NCI-H2196 (cell line): ENCODE measurements around the gene FCHO1.
"Not testable (repeated sequence)": the region's sequence is repeated elsewhere in the genome, so short reads cannot be mapped to it uniquely, and the experiment has no call there.

Experiments used
- DNase-seq: peaks from one replicate; lab custom pipeline; 2025; ENCODE audit not compliant: unreplicated experiment; lab: John Stamatoyannopoulos, UW

FCHO1 gene

DNA sequence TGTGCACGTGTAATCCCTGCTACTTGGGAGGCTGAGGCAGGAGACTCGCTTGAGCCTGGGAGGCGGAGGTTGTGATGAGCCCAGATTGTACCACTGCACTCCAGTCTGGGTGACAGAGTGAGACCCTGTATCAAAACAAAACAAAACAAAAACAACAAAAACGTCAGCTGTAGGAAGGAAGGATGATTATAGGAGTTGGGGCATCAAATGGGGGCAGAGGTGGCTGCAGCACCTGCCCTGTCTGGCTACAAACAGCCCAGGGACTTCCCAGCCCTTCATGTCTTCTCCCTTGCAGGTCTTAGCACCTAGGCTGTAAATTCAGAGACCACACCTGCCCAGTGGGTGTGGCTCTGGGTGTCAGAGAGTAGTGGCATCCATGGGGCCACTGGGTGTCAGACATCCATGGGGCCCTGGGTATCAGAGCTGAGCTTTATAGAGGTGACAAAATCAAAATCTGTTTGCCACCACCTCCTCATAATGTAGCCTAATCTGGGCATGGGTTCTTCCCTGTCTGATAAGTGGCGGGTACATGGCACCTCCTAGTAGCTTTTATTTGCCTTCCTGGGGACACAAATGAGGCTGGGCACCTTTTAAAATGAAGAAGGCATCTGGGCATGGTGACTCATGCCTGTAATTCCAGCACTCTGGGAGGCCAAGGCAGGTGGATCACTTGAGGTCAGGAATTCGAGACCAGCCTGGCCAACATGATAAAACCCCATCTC, 38.9 kb downstream of the FCHO1 start:
- no peak for DNase-seq

DNA sequence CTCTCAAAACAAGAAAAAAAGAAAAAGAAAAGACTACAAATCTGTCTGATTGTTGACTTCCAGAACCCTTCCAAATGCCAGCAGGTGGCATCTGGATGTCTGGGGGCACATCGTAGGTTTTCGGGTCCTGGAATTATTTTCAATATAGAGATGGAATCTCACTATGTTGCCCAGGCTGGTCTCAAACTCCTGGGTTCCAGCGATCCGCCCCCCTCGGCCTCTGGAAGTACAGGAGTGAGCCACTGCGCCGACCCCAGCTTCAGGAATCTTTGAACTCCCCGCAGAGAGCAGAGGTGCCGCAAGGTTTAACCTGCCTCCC, 43.1 kb downstream of the FCHO1 start:
- no peak for DNase-seq

DNA sequence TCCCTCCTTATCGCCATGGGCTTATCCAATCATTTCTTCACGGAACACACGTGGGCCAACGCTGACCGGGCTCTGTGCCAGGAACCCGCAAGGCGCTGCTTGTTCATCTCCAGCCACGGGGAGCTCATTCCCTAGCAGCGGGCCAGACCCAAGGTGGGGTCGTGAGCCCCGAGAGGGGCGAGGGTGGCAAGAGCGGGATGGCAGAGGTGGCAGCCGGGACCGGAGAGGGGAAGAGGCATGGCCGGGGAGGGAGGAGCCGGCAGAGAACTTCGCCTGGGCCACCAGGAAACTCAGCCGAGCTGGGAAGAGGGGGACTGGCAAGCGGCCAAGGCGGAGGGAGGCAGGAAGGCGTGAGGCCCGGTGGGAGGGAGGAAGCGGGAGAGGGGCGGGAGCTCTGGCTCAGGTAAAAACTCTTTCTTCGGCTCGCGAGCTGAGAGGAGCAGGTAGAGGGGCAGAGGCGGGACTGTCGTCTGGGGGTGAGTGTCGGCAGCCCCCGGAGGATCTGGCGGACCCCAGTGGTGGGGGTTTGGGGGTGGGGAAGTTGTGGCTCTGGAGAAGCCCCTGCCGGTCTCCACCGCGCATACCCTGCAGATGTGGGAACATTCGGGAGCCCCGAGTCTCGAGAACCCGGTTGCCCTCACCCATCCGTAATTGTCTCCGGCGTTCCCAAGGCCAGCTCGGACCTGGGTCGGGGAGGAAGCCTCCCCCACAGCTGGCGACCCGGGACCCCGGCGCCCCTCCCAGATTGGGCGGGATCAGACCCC, 43.6 kb downstream of the FCHO1 start, which contains the start of gene B3GNT3:
TSS of gene B3GNT3 (plus strand) at position 408 of the 764 bp plus-strand sequence. CDS start 12,670 bp downstream, outside the sequence.
- peak; percentile 66 for DNase-seq

DNA sequence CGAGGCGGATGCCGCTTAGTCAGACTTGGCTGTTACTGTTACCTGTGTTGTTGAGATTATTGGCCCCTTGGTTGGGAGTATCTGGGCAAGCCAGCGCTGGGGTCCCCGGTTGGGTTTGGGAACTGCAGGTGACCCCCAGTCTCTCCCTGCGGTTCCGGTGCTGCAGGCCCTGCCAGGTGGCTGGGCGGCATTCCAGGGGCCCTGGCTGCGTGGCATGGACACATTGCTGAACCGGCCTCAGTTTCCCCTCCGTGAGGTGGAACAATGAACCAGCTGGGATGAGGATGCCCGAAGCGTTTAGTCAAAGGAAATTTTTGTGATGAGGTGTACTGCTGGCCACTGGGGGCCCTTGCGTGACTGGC, 44.2 kb downstream of the FCHO1 start:
- DNase-seq, result no peak

DNA sequence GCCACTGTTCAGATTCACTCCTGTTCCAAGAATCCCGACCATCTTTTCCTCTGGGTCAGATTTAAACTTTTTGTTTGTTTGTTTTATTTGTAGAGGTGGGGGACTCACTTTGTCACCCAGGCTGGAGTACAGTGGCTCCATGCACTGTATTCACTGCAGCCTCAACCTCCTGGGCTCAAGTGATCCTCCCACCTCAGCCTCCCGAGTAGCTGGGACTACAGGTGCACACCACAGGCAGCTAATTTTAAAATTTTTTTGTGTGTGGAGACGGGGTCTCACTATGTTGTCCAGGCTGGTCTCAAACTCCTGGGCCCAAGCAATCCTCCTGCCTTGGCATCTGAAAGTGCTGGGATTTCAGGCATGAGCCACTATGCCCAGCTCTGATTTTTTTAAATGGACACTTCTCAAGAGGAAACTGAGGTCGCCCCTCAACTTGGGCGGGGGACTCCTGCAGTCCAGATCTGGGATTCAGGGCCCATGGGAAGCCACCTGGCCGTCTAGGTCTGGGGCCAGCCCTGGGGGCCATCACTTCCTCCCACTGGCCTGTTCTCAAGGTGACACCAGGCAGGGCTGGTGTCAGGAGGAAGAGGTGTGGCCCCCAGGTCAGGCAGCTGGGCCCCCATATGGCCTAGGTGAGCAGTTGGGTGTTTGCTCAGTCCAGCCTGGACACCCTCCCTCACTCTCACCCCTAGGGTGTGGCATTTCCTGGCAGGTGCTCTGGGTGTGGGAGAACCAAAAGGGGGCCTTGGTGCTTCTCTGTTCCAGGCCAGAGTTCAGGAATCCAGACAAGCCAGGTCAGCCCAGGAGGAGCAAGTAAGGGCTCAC, 44.9 kb downstream of the FCHO1 start:
- DNase-seq, result no peak

DNA sequence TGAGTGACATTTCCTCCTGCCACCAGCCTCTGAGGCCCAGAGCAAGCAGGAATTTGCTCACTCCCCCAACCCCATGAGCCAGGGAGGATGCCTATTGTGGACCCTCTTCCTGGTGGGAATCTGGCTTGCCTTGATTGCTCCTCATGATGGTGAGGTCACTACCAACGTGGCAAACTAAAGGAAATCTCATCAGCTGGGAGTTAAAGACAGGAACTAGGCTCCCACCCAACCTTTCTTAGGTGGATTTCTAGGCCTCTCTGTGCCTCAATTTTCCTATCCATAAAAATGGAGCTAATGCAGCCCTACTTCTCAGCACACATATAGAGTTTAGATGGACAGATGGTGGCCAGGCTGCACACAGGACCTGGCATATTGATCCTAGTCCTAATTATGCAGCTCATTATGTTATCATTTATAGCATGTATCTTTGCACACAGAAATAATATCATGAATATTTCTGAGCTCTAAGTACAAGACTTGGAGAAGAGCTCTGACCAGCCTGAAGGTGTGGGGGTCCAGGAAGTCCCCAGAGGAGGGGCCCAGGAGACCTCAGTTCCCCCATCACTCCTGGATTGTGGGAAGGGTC, 45.7 kb downstream of the FCHO1 start:
- DNase-seq, result no peak

DNA sequence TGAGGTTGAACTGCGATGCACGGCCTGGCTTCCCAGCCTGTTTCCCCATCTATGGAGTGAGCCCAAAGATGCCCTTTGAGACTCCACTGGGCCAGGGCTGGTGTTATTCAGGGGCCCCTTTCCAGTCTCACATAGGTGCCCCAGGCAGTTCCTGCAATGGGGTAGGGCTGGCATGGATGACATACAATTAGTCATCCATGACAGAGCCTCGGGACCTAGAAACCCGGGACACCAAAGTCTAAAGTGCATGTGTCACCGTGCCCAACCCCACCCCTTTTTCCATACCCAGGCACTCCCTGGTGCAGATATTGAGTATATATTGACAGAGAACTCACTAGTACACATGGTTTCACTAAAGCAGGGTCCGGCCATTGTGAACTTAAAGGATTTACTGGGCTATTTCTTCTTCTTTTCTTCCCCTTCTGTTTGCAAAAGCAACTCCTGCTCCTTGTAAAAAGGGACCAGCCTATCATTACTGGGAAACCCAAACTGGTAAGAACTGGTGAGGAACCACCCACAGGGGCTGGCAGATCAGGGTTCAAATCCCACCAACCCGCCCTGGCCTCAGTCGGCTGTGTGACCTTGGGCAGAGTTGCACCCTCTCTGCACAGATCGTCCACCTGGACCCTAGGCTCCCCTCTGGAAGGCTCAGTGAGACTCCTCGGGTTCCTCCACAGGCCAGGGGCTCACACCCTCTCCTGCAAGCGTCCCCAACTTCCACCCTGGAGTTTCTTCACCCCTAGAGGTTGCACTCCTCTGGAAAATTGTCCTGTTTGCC, 46.3 kb downstream of the FCHO1 start:
- no peak for DNase-seq

DNA sequence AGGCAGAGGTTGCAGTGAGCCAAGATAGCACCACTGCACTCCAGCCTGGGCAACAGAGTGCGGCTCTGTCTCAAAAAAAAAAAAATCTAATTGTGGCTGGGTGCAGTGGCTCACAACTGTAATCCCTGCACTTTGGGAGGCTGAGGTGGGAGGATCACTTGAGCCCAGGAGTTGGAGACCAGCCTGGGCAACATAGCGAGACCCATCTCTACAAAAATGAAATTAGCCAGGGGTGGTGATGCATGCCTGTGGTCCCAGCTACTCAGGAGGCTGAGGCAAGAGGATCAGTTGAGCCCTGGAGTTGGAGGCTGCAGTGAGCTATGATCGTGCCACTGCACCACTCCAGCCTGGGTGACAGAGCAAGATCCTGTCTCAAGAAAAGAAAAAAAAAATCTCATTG, 47.3 kb downstream of the FCHO1 start:
- DNase-seq, result not testable (repeated sequence)

DNA sequence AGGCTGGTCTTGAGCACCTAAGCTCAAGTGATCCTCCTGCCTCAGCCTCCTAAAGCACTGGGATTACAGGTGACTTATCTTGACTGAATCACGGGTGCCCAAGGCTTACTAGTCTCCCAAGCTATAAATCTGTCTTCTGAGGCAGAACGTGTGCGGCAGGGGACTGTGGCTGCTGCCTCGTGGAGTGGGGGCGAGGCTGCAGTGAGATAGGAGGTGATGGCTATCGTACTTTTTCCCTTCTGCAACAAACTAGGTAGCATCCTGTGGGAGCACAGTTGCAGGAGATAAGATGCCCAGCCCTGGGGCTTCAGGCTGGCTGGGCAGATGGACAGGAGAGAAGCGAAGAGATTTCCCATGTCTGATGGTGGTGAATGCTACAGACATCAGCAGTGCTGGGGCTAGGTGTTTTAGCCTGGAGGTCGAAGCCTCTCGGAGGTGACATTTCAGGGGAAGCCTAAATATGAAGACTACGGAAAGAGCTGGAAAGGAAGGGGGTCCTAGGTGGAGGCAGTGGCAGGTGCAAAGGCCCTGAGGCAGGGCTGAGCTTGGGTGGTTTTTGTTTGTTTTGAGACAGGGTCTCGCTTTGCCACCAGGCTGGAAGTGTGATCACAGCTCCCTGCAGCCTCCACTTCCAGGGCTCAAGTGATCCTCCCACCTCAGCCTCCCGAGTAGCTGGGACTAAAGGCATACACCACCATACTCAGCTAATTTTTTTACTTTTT, 51.0 kb downstream of the FCHO1 start:
- no peak for DNase-seq

DNA sequence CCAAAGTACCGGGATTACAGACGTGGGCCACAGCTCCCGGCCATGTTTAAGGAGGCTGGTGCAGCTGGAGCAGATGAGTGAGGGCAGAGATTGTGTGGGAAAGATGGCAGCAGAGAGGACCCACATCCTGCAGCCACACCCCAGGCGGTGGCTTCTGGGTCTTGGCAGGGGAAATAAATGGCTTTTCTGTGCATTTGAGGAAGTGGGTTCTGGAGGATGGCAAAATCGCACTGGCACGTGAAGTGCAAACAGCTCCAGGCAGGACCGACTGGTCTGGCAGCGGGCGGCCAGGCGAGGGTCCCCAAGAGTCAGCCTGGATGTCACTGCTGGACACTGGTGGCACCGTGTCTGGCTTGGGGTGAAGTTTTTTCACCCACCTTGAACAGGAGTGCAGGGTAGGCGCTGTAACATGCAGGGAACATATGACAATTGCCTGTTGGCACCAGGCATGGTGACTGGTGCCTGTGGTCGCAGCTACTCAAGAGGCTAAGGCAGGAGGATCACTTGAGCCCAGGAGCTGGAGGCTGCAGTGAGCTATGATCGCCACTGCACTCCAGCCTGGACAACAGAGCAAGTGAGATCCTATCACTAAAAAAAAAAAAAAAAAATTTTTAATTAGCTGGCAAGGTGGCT, 52.1 kb downstream of the FCHO1 start:
- no peak for DNase-seq

DNA sequence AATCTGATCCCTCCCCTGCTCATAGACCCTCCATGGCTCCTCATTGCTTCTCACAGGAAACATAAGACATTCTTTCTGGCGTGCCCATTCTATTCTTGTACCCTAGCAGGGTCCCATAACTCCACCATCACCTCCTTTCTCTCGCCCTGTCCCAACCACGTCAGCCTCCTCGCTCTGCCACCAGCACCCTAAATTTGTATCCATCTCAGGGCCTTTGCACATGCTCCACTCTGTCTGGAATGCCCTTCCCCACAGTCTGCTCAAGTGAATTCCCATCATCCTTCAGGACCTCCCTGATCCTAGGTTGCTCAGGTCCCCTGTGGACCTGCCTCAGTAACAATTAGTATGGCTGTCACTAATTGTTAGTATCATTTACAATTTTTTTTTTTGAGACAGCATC, 54.1 kb downstream of the FCHO1 start:
- no peak for DNase-seq

DNA sequence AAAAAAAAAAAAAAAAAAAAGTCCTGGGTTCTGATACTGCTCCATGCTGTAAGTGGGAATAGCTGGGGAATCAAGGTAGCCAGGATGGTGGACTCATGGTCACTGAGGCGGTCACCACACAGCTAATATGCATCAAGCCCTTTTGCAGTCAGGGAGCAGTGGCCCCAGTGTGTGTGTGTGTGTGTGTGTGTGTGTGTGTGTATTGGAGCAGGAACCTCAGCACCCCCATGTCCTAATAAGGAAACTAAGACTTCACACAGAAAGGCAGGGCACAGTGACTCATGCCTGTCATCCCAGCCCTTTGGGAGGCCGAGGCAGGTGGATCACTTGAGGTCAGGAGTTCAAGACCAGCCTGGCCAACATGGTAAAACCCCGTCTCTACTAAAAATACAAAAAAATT, 55.7 kb downstream of the FCHO1 start:
- no peak for DNase-seq

DNA sequence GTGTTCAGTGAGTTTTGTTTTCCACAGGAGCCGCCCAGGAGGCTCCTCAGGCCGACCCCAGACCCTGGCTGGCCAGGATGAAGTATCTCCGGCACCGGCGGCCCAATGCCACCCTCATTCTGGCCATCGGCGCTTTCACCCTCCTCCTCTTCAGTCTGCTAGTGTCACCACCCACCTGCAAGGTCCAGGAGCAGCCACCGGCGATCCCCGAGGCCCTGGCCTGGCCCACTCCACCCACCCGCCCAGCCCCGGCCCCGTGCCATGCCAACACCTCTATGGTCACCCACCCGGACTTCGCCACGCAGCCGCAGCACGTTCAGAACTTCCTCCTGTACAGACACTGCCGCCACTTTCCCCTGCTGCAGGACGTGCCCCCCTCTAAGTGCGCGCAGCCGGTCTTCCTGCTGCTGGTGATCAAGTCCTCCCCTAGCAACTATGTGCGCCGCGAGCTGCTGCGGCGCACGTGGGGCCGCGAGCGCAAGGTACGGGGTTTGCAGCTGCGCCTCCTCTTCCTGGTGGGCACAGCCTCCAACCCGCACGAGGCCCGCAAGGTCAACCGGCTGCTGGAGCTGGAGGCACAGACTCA, 56.5 kb downstream of the FCHO1 start:
- no peak for DNase-seq

DNA sequence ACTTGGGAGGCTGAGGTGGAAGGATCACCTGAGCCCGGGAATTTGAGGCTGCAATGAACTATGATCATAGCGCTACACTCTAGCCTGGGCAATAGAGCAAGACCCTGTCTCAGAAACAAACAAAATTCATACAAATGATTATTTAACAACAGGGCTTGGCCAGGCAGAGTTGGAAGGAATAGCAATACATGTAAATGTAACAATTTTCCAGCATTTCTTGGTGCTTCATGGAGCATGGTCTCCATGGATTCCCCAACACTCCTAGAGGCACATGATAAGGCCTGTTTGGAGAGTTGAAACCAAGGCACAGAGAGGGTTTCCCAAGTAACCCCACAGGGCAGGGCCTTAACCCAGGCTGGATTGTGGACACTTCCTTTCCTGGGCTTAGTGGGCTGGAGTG, 59.8 kb downstream of the FCHO1 start:
- no peak for DNase-seq

DNA sequence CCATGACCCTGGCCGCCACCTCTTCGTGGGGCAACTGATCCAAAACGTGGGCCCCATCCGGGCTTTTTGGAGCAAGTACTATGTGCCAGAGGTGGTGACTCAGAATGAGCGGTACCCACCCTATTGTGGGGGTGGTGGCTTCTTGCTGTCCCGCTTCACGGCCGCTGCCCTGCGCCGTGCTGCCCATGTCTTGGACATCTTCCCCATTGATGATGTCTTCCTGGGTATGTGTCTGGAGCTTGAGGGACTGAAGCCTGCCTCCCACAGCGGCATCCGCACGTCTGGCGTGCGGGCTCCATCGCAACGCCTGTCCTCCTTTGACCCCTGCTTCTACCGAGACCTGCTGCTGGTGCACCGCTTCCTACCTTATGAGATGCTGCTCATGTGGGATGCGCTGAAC, 60.4 kb downstream of the FCHO1 start:
- no peak for DNase-seq

DNA sequence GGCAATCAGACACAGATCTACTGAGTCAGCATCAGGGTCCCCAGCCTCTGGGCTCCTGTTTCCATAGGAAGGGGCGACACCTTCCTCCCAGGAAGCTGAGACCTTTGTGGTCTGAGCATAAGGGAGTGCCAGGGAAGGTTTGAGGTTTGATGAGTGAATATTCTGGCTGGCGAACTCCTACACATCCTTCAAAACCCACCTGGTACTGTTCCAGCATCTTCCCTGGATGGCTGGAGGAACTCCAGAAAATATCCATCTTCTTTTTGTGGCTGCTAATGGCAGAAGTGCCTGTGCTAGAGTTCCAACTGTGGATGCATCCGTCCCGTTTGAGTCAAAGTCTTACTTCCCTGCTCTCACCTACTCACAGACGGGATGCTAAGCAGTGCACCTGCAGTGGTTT, 60.8 kb downstream of the FCHO1 start:
- no peak for DNase-seq

DNA sequence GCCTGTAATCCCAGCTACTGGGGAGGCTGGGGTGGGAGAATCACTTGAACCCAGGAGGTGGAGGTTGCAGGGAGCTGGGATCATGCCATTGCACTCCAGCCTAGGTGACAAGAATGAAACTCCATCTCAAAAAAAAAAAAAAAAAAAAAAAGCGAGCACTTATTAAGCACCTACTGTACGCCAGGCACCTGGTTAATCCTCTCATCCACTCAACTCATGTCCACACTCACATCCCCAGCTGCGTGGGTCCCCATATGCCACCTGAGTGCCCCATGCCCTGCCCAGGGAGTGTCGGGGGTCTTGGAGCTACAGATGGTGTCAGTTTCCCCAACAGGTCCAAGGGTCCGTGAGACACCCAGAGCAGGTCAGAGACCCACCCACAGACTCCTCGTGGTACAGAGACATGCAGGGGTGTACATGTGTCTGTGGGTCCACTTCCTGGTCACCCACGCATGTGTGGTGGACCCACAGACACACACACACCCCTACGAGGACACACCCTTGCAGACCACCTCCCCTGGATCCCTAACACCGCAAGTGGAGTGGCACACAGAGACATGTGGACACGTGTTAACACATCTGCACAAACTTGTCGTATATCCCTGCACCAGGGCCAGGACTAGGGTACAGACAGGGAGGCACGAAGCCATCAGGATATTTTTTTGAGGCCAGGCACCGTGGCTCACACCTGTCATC, 66.5 kb downstream of the FCHO1 start:
- DNase-seq, result no peak

DNA sequence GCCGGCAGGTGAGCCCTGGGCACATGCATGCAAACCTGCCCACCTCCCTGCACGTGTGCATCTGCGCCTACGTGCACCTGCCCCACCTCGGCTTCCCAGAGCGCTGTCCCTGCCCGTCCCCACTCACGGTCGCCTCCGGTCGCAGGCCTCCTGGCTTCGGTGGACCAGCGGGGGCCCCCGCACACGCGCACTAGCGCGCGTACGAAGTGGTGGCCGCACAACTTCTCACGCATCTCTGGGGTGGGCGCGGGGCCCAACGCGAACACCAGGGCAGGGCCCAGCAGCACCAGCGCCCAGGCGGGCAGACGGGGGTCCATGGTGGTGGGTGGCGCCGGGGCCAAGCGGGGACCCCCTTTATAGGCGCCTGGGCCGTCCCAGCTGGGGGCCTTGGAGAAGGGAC, 69.9 kb downstream of the FCHO1 start, which contains the start of gene INSL3:
TSS of gene INSL3 (minus strand) at position 330 of the 400 bp plus-strand sequence. CDS start at position 317, 13 bp downstream.
- DNase-seq, result no peak

DNA sequence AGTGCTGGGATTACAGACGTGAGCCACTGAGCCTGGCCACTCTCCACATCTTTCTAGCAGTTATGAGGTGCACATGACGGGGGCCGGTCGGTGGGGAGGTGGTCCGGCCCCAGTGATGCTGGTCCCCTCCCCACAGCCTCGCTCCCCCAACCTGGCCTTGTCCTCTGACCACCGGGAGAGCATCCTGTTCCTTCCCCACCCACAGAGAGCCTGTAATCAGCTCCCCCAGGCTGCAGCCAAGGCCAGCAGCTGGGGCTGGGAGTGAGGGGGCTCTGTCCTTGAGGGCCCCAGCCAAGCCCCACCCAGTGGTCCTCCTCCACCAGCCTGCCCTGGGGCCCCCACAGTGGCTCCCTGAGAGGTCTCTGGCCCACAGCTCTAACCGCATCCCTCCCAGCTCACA, 73.1 kb downstream of the FCHO1 start:
- no peak for DNase-seq
